Ureter (tissue), 1 donor: ENCODE data around the gene VTI1A. TPM values are rescaled to one million over a fixed set of nuclear protein-coding genes. Genes with fewer than 3 reads are reported as not detected.
"Not testable (repeated sequence)": the region's sequence is repeated elsewhere in the genome, so short reads cannot be mapped to it uniquely, and the experiment has no call there.

Experiments
- DNase-seq: peaks from one replicate; pipeline ENCODE4 v3.0.0-alpha.2; 2020; ENCODE audit warnings: low spot score
- total RNA-seq: library from RNA; stranded (reverse); gene quantifications from one replicate; pipeline ENCODE4 v1.2.4, GENCODE V29; 2023
- donor health status: DM: yes; HTN: yes; CAD: no.

Gene VTI1A
- total RNA-seq, 1 donor from 2014 or later = 50.4 TPM

- DNase-seq = no peak
Measured at GRCh38 chr10:112507046-112507445, 60.0 kb downstream of the VTI1A start.

DNA sequence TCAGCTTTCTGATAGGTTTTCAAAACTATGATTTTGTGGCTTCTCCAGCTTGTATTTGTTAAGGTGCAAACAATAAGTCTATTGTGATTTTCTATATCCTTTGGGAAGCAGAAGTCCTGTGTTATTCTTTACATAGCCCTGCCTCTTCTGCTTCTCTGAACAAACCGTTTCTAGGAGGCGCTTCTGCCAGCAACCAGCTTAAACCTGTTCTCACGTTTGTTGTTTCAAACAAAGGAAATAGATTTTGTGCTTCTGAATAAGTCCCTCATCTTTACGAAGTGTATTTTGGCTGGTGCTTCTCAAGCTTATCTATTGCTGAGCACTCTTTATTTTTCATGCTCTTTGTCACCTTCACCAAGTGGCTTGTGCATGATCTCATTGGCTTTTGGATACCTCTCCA, 61.0 kb downstream of the VTI1A start:
- no peak for DNase-seq

GRCh38 chr10:112509558-112510291, 62.7 kb downstream of the VTI1A start:
- DNase-seq = no peak

DNA sequence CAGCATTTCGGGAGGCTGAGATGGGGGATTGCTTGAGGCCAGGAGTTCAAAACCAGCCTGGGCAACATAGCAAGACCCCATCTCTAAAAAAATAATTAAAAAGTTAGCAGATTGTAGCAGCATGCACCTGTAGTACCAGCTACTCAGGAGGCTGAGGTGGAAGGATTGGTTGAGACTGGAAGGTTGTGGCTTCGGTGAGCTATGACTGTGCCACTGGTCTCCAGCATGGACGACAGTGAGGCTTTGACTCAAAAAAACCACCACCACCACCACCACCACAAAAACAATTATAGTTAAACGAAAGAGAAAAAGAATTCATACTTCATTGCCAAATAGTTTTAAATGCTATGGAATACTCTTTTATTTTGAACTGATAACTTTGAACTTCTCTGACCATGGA, 63.4 kb downstream of the VTI1A start:
- DNase-seq = no peak

- no peak for DNase-seq
Measured at GRCh38 chr10:112512294-112512693, 65.3 kb downstream of the VTI1A start.

DNA sequence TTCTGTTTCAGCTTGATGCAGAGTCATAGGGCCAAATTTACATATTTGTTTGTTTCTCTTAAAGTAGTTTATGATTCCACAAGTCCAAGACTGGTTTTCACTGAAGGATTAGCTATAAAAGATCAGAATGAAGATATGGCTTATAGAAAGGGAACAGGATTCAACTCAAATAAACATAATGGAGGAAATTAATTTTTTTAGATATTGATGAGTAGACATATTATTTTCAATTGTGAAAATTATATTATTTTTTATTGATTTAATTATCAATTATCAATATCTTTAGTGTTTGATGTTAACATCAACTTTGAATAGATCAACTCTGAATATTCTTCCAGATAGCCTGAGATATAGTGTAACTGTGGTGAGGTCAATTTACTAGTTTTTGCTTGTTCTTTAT, 68.1 kb downstream of the VTI1A start:
- DNase-seq = no peak

- DNase-seq = no peak
Measured at GRCh38 chr10:112515852-112516251, 68.8 kb downstream of the VTI1A start.

DNA sequence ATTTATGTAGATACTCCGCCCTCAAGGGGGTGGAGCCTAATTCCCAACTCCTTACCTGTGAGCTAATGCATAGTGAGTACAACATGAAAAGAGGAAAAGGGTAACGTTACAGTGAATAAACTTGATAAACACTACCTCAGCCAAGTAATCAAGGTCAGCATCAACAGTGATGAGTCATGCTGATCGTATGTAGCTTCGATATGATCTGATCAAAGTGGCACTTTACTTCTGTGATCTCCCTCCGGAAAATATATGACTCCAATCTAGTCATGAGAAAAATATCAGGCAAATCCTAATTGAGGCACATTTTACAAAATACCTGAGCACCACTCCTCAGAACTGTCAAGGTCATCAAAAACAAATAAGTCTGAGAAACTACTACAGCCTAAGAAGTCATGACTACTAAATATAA, 70.4 kb downstream of the VTI1A start:
- DNase-seq = no peak

- DNase-seq = no peak
Measured at GRCh38 chr10:112519133-112519761, 72.2 kb downstream of the VTI1A start.

GRCh38 chr10:112520914-112521313, 73.9 kb downstream of the VTI1A start:
- no peak for DNase-seq

DNA sequence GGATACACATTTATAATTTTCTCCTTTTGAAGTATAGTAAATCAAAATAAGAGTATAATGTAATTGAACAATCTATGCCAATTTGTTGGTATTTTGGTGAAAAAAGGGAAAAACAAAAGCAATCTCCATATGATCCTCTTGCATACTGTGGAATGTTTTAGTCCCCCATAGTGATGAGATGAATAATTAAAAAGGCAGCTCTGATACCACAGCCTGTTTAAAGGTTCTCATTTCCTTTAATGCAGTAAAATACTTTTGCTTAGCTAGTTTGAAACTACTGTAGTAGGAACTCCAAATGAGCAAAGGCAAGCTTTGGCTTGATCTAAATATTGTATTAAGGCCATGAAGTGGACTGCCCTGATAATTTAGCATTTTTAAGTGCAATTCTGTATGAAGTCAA, 77.6 kb downstream of the VTI1A start:
- no peak for DNase-seq

DNA sequence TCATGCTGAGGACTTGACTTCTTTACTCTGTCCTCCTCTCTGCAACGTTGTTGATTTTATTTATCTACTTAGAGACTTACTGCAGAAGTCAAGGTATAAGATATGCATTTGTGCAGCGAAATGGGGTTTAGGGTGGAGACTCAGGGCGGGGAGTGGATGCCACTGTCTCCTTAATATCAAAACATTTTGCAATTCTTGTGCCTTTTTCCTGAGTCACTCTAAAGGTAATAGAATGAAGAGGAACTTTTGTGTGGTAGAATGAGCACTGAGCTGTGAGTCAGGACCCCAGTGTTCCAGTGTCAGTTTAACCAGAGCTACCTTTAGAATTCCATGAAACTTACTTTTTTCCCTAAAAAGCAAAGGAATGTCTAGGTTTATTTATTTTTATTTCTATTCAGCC, 78.2 kb downstream of the VTI1A start:
- no peak for DNase-seq

- DNase-seq = no peak
Measured at GRCh38 chr10:112526139-112526538, 79.1 kb downstream of the VTI1A start.

GRCh38 chr10:112526906-112527305, 79.9 kb downstream of the VTI1A start:
- no peak for DNase-seq

- no peak for DNase-seq
Measured at GRCh38 chr10:112528235-112528634, 81.2 kb downstream of the VTI1A start.

DNA sequence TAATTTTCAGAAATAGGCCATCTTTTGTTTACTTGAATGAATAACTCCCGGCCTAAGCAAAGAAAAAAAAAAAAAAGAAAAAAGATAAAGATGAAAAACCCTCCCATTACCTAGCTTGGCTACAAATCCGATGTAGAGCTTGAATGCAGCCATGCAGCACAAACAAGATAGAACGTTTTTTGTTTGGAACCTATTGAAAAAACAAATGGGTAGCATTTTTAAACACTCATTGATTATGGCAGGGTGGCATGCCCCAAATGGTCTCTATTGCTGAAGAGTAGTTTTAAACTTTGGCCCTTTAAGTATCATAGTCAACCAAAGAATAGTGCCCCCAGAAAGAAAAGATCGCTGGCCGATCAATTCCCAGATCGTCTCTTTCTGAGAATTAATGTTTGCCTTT, 84.4 kb downstream of the VTI1A start:
- DNase-seq = no peak

DNA sequence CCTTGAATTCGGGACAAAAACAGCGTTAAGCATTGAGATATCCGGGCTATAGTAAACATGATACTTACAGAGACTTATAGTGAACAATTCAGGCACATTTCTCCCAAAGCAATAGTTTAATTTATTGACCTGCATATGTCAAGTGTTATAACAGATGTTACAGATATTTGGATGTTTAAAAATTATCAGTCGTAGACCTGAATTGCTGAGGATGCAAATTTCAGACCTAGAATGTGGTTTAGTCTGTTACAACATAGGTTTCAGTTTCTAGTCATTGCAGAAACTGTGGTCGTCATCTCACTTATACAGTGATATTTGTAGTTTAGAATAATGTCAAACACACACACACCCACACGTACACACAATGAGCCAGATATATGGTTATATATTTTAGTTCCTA, 85.2 kb downstream of the VTI1A start:
- no peak for DNase-seq

GRCh38 chr10:112532956-112533355, 85.9 kb downstream of the VTI1A start:
- no peak for DNase-seq

GRCh38 chr10:112533916-112534315, 86.9 kb downstream of the VTI1A start:
- DNase-seq = no peak

DNA sequence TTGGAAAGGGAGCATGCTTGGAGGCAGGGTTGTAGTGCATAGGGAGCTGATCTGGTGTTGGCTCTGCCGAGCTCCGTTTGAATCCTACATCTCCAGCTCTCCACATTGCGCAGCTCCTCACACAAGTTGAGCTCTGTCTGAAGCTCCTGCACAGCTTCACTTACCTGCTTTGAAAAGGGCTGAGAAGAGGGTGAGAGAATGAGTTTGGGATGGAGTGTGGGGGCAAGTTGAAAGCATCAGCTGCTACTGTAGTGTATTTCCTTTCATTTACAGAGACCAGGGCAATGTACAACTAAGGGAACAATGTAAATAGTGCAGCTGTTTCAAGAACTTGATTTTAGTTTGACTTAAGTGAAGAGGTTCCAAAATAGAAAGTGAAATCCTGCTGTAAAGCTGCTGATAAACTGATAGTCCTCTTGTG, 88.5 kb downstream of the VTI1A start:
- no peak for DNase-seq

- no peak for DNase-seq
Measured at GRCh38 chr10:112536663-112537062, 89.6 kb downstream of the VTI1A start.

- DNase-seq = no peak
Measured at GRCh38 chr10:112538168-112538567, 91.2 kb downstream of the VTI1A start.

- DNase-seq = no peak
Measured at GRCh38 chr10:112539340-112539739, 92.3 kb downstream of the VTI1A start.

DNA sequence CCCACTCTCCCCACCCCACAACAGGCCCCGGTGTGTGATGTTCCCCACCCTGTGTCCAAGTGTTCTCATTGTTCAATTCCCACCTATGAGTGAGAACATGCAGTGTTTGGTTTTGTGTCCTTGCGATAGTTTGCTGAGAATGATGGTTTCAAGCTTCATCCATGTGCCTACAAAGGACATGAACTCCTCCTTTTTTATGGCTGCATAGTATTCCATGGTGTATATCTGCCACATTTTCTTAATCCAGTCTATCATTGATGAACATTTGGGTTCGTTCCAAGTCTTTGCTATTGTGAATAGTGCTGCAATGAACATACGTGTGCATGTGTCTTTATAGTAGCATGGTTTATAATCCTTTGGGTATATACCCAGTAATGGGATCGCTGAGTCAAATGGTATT, 95.8 kb downstream of the VTI1A start:
- DNase-seq = not testable (repeated sequence)
